Aorta (tissue), 5 donors: Measurements from ENCODE around the gene SLCO4A1. TPM values are rescaled to one million over a fixed set of nuclear protein-coding genes. Genes with fewer than 3 reads are reported as not detected.

ENCODE experiments used
- ATAC-seq: fragments of 200-7000 bp; cut with Tn5 transposase; one replicate; pipeline ENCODE4 v1.9.1; 2022; ENCODE audit warnings: moderate library complexity; ENCODE audit not compliant: low FRiP score
- DNase-seq, 2 donors: peaks; one replicate each; pipeline ENCODE4 v3.0.0-alpha.2; 2020
- H3K27ac ChIP-seq, 2 donors: one replicate each; pipeline ENCODE4 v1.5.1; 2013; ENCODE audit warnings: low read length in 2 of 2, mild to moderate bottlenecking in 2 of 2, moderate library complexity in 2 of 2, control low read depth in 1 of 2, inconsistent platforms in 1 of 2, low read depth in 1 of 2
- H3K27me3 ChIP-seq, 2 donors: one replicate each; pipeline ENCODE4 v1.6.1; 2013; ENCODE audit warnings: control low read depth in 1 of 2, low read length in 1 of 2, mild to moderate bottlenecking in 1 of 2, moderate library complexity in 1 of 2; ENCODE audit not compliant: insufficient read depth in 2 of 2, control insufficient read depth in 1 of 2
- H3K36me3 ChIP-seq, 2 donors: one replicate each; pipeline ENCODE4 v1.6.1; 2013; ENCODE audit warnings: control low read depth in 1 of 2, low read length in 1 of 2, mild to moderate bottlenecking in 1 of 2; ENCODE audit not compliant: insufficient read depth in 2 of 2, control insufficient read depth in 1 of 2
- H3K4me1 ChIP-seq, 2 donors: one replicate each; pipeline ENCODE4 v1.6.1; 2013; ENCODE audit warnings: low read length in 2 of 2, control low read depth in 1 of 2, mild to moderate bottlenecking in 1 of 2, moderate library complexity in 1 of 2; ENCODE audit not compliant: insufficient read depth in 2 of 2, control insufficient read depth in 1 of 2
- H3K4me3 ChIP-seq, 2 donors: one replicate each; pipeline ENCODE4 v1.5.1; 2013; ENCODE audit warnings: low read length in 2 of 2, control low read depth in 1 of 2, mild to moderate bottlenecking in 1 of 2
- H3K9me3 ChIP-seq: one replicate; pipeline ENCODE4 v1.6.1; 2013; ENCODE audit warnings: mild to moderate bottlenecking, low read length; ENCODE audit not compliant: control insufficient read depth
- WGBS, 2 donors: extraction: QIAGEN DNeasy Blood & Tissue Kit; methylation state at CpG; one replicate each; pipeline ENCODE4 v1.1.7; 2013; 5-methylcytosine and 5-hydroxymethylcytosine counted together
- intact Hi-C, 2 donors: fragments of 100-400 bp; cut with DNase I; formaldehyde crosslinking; loops; one replicate each; pipeline versions ENCODE4 v1.14.2 to v1.15.0; 2022
- polyA plus RNA-seq, 2 donors: library from polyadenylated mRNA; stranded (reverse); fragments of 200-250 nt; gene quantifications; one replicate each; pipeline ENCODE4 v1.2.3, GENCODE V29; 2013
- total RNA-seq, 2 donors: library from RNA; stranded (reverse); fragmentation: NEBNext Ultra II Directional; extraction: Animal tissue kit (Norgen Biotek cat#: 25700); gene quantifications; one replicate each; pipeline ENCODE4 v1.2.1, GENCODE V29; 2021
- donor health status: healthy with polysubstance abuse.
- donor health status: Bipolar disorder and iron deficiency.
- donor health status: DM: no; HTN: no; CAD: no.
- donor health status: DM: no; HTN: no; CAD: no.
- donor health status: DM: yes; HTN: yes; CAD: no.

Gene SLCO4A1
- total and polyA plus RNA-seq, 4 donors: 1.0 to 14.6 (median 9.0) TPM

GRCh38 chr20:62712606-62713005 is 70.3 kb downstream of the SLCO4A1 start:
- DNase-seq (no peak), ATAC-seq (no peak)
- Histone ChIP-seq H3K4me3 (no peak overlapping the region), H3K27me3 (no peaks in the 10 kb centered on the region), H3K4me1 (no peaks in the 10 kb centered on the region), H3K9me3 (peaks cover 2% of the 10 kb centered on the region), H3K36me3 (no peaks in the 10 kb centered on the region), H3K27ac (no peak overlapping the region)
- 80 to 84% methylated on average over 8 of the region's 8 CpGs for WGBS, 2 donors
- intact Hi-C loops: no loop called here

GRCh38 chr20:62714006-62714405 is 71.7 kb downstream of the SLCO4A1 start:
- ATAC-seq (no peak), DNase-seq (no peak)
- no peak overlapping the region for H3K4me3 ChIP-seq
- H3K27ac ChIP-seq: no peak overlapping the region
- peaks cover 3% of the 10 kb centered on the region for H3K9me3 ChIP-seq
- intact Hi-C loops: no loop called here
- no peaks in the 10 kb centered on the region for H3K27me3 ChIP-seq
- H3K36me3 ChIP-seq: no peaks in the 10 kb centered on the region
- no peaks in the 10 kb centered on the region for H3K4me1 ChIP-seq
- WGBS, 2 donors: 92 to 93% methylated on average over 10 of the region's 10 CpGs

GRCh38 chr20:62714799-62715198 is 72.5 kb downstream of the SLCO4A1 start:
- WGBS, 2 donors: 92% methylated on average over 6 of the region's 6 CpGs
- DNase-seq (no peak), ATAC-seq (no peak)
- Histone ChIP-seq H3K9me3 (peaks cover 3% of the 10 kb centered on the region), H3K27me3 (no peaks in the 10 kb centered on the region), H3K4me1 (no peaks in the 10 kb centered on the region), H3K4me3 (no peak overlapping the region), H3K27ac (no peak overlapping the region), H3K36me3 (no peaks in the 10 kb centered on the region)
- intact Hi-C loops: no loop called here

- WGBS, 2 donors: 92% methylated on average over 10 of the region's 10 CpGs
- no peak overlapping the region for H3K27ac ChIP-seq
Observed at GRCh38 chr20:62715201-62715600, 72.9 kb downstream of the SLCO4A1 start.

GRCh38 chr20:62716198-62716940 is 74.1 kb downstream of the SLCO4A1 start:
- intact Hi-C loops: no loop called here

More at GRCh38 chr20:62715201-62715600, 72.9 kb downstream of the SLCO4A1 start:
- intact Hi-C loops: no loop called here
- Histone ChIP-seq H3K36me3 (no peaks in the 10 kb centered on the region), H3K27me3 (no peaks in the 10 kb centered on the region), H3K4me1 (no peaks in the 10 kb centered on the region), H3K4me3 (no peak overlapping the region), H3K9me3 (peaks cover 3% of the 10 kb centered on the region)
- no peak for ATAC-seq
- DNase-seq: no peak

GRCh38 chr20:62716941-62717310 is 74.6 kb downstream of the SLCO4A1 start:
- DNase-seq (no peak), ATAC-seq (no peak)
- Histone ChIP-seq H3K27ac (no peak overlapping the region), H3K4me3 (no peak overlapping the region), H3K4me1 (no peaks in the 10 kb centered on the region), H3K27me3 (no peaks in the 10 kb centered on the region), H3K36me3 (no peaks in the 10 kb centered on the region), H3K9me3 (peaks cover 5% of the 10 kb centered on the region)
- intact Hi-C loops: no loop called here
- 88 to 93% methylated on average over 11 of the region's 11 CpGs for WGBS, 2 donors

More at GRCh38 chr20:62716198-62716940, 74.1 kb downstream of the SLCO4A1 start:
- no peak overlapping the region for H3K27ac ChIP-seq
- H3K4me3 ChIP-seq: no peak overlapping the region
- H3K9me3 ChIP-seq: peaks cover 5% of the 10 kb centered on the region
- DNase-seq (no peak), ATAC-seq (no peak)
- no peaks in the 10 kb centered on the region for H3K36me3 ChIP-seq
- WGBS, 2 donors: 64 to 67% methylated on average over 30 of the region's 30 CpGs
- no peaks in the 10 kb centered on the region for H3K4me1 ChIP-seq
- no peaks in the 10 kb centered on the region for H3K27me3 ChIP-seq

- ATAC-seq: no peak
- H3K4me1 ChIP-seq: no peaks in the 10 kb centered on the region
- H3K27ac ChIP-seq: no peak overlapping the region
- H3K9me3 ChIP-seq: peaks cover 9% of the 10 kb centered on the region
- no peaks in the 10 kb centered on the region for H3K27me3 ChIP-seq
- intact Hi-C loops: no loop called here
- 54% methylated on average over 18 of the region's 18 CpGs for WGBS, 2 donors
- H3K36me3 ChIP-seq: no peaks in the 10 kb centered on the region
- DNase-seq: no peak
- H3K4me3 ChIP-seq: no peak overlapping the region
Observed at GRCh38 chr20:62717933-62718332, 75.6 kb downstream of the SLCO4A1 start.

- 64 to 71% methylated on average over 12 of the region's 12 CpGs for WGBS, 2 donors
- Histone ChIP-seq H3K4me3 (no peak overlapping the region), H3K27me3 (no peaks in the 10 kb centered on the region), H3K4me1 (no peaks in the 10 kb centered on the region), H3K9me3 (peaks cover 9% of the 10 kb centered on the region), H3K36me3 (no peaks in the 10 kb centered on the region), H3K27ac (no peak overlapping the region)
- intact Hi-C loops: no loop called here
- ATAC-seq: no peak
- no peak for DNase-seq
Observed at GRCh38 chr20:62718546-62718945, 76.2 kb downstream of the SLCO4A1 start.

GRCh38 chr20:62719250-62719935 is 77.1 kb downstream of the SLCO4A1 start:
- Histone ChIP-seq H3K9me3 (peaks cover 8% of the 10 kb centered on the region), H3K4me1 (no peaks in the 10 kb centered on the region), H3K4me3 (no peak overlapping the region), H3K27ac (no peak overlapping the region), H3K27me3 (no peaks in the 10 kb centered on the region), H3K36me3 (no peaks in the 10 kb centered on the region)
- WGBS, 2 donors: 74 to 75% methylated on average over 12 of the region's 12 CpGs
- no peak for ATAC-seq
- DNase-seq: no peak
- intact Hi-C loops: no loop called here
